Calu3 (cell line): ENCODE data around the gene FAM3D. TPM values are rescaled to one million over a fixed set of nuclear protein-coding genes. Genes with fewer than 3 reads are reported as not detected.
A peak's percentile ranks its signal among the peaks of the same experiment; 100 is the strongest.

Experiments used
- BruUV-seq: library from RNA; stranded (reverse); fragments of 400-500 nt; replicated peaks from 2 replicates; lab custom pipeline; 2021; lab: Mats Ljungman, UMichigan
- CTCF ChIA-PET: fragments of 300-600 bp; sonication (Branson Sonifier 250); formaldehyde crosslinking; loops from one replicate; lab custom pipeline; 2022; ENCODE audit warnings: antibody characterized with exemption; lab: Charles Lee
- DNase-seq: peaks from one replicate; pipeline ENCODE4 v3.0.0; 2022
- H3K27ac Mint-ChIP-seq: one replicate; pipeline ENCODE4 v1.8.0; 2022; ENCODE audit warnings: mixed read lengths; ENCODE audit not compliant: unreplicated experiment
- H3K27me3 Mint-ChIP-seq: one replicate; pipeline ENCODE4 v1.8.0; 2022; ENCODE audit warnings: mixed read lengths; ENCODE audit not compliant: unreplicated experiment
- H3K36me3 Mint-ChIP-seq: one replicate; pipeline ENCODE4 v1.8.0; 2022; ENCODE audit warnings: mild to moderate bottlenecking, moderate library complexity, mixed read lengths; ENCODE audit not compliant: insufficient read depth, unreplicated experiment
- H3K4me1 Mint-ChIP-seq: one replicate; pipeline ENCODE4 v1.8.0; 2022; ENCODE audit warnings: mild to moderate bottlenecking, low read depth, mixed read lengths; ENCODE audit not compliant: unreplicated experiment
- H3K4me3 Mint-ChIP-seq: one replicate; pipeline ENCODE4 v1.8.0; 2022; ENCODE audit warnings: mild to moderate bottlenecking, low read depth, moderate library complexity, mixed read lengths; ENCODE audit not compliant: unreplicated experiment
- H3K9me3 Mint-ChIP-seq: one replicate; pipeline ENCODE4 v1.8.0; 2022; ENCODE audit warnings: low read depth, mixed read lengths; ENCODE audit not compliant: unreplicated experiment
- CTCF ChIP-seq: fragments of 200-600 bp; IDR thresholded peaks from one replicate; pipeline ENCODE4 v1.8.0; 2022; ENCODE audit warnings: antibody characterized with exemption; ENCODE audit not compliant: unreplicated experiment
- intact Hi-C: fragments of 100-400 bp; cut with micrococcal nuclease; formaldehyde crosslinking; loops from one replicate; pipeline ENCODE4 v1.10.0; 2022; ENCODE audit not compliant: unreplicated experiment
- total RNA-seq: library from RNA; stranded (reverse); gene quantifications from 2 replicates; pipeline ENCODE4 v1.2.3, GENCODE V29; 2022

The FAM3D gene
- total RNA-seq, 1 experiment from 2014 or later: 3.0 TPM

DNA sequence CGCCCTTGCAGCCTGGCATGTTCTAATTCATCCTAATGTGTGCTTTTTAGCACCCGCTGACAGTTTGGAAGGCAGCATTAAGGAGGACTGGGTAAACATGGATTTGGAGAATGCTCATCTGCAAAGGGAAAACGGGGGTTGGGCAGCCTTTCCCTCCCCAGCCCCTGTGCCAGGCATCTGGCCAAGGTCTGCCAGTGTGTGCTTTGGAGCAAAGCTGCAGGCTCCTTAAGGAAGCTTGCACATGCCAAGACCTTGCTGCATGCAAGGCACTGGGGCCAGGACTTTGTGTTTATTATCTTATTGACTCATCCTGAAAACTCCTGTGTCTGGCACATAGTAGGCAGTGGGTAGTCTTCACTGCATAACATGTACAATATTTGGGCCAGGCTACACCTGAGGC lies 20.1 kb downstream of the FAM3D start:
- Mint-ChIP-seq H3K27me3 (no peaks in the 10 kb centered on the region), H3K36me3 (peaks cover 7% of the 10 kb centered on the region), H3K9me3 (peaks cover 7% of the 10 kb centered on the region), H3K4me3 (no peak overlapping the region), H3K27ac (no peak overlapping the region), H3K4me1 (peaks cover 11% of the 10 kb centered on the region)
- CTCF ChIA-PET: no interaction called here
- intact Hi-C loops: loop anchor here (5.0 to 10.0 kb wide), 2 partner anchors 56 to 348 kb away; no protein-coding TSS in a partner anchor
- no peak for TF ChIP-seq CTCF
- no TSS peak for BruUV-seq
- DNase-seq: no peak

GRCh38 chr3:58645726-58646125 lies 20.8 kb downstream of the FAM3D start:
- H3K4me1 Mint-ChIP-seq: peaks cover 14% of the 10 kb centered on the region
- no peak overlapping the region for H3K27ac Mint-ChIP-seq
- peaks cover 7% of the 10 kb centered on the region for H3K9me3 Mint-ChIP-seq
- CTCF ChIA-PET: no interaction called here
- TF ChIP-seq CTCF: no peak
- peaks cover 7% of the 10 kb centered on the region for H3K36me3 Mint-ChIP-seq
- no peak overlapping the region for H3K4me3 Mint-ChIP-seq
- no peaks in the 10 kb centered on the region for H3K27me3 Mint-ChIP-seq
- intact Hi-C loops: loop anchor here (5.0 to 10.0 kb wide), 2 partner anchors 57 to 349 kb away; no protein-coding TSS in a partner anchor
- no TSS peak for BruUV-seq
- DNase-seq: no peak

GRCh38 chr3:58642846-58643245 lies 23.7 kb downstream of the FAM3D start:
- H3K4me3 Mint-ChIP-seq: no peak overlapping the region
- no peak for DNase-seq
- peaks cover 4% of the 10 kb centered on the region for H3K36me3 Mint-ChIP-seq
- no peak overlapping the region for H3K27ac Mint-ChIP-seq
- no peaks in the 10 kb centered on the region for H3K27me3 Mint-ChIP-seq
- intact Hi-C loops: loop anchor here (5.0 to 10.0 kb wide), 2 partner anchors 179 to 352 kb away; no protein-coding TSS in a partner anchor
- no TSS peak for BruUV-seq
- H3K9me3 Mint-ChIP-seq: peaks cover 1% of the 10 kb centered on the region
- TF ChIP-seq CTCF: no peak
- peaks cover 13% of the 10 kb centered on the region for H3K4me1 Mint-ChIP-seq
- CTCF ChIA-PET: interaction anchor here (0.8 kb wide), 1 partner anchor 88 kb away, joined by 4 read pairs; no protein-coding TSS in a partner anchor

- Mint-ChIP-seq H3K27me3 (peaks cover 7% of the 10 kb centered on the region), H3K9me3 (no peaks in the 10 kb centered on the region), H3K36me3 (no peaks in the 10 kb centered on the region), H3K27ac (no peak overlapping the region), H3K4me3 (no peak overlapping the region), H3K4me1 (peaks cover 7% of the 10 kb centered on the region)
- no TSS peak for BruUV-seq
- DNase-seq: peak; percentile 84
- intact Hi-C loops: loop anchor here (1.0 to 10.0 kb wide), 4 partner anchors 90 to 412 kb away; no protein-coding TSS in a partner anchor
- CTCF ChIA-PET: interaction anchor here (0.6 to 2.1 kb wide), 7 partner anchors 11 to 462 kb away, joined by 3 to 13 read pairs (median 4); partner anchors contain the start of genes HTD2 and RPP14
- TF ChIP-seq CTCF: peak; percentile 76
These were observed 25.7 kb downstream of the FAM3D start for GRCh38 chr3:58640700-58641372.
